Activated gamma-delta T cell treated with Interleukin-2 at 50 U/mL for 16 hours (primary cell): ENCODE measurements around the gene MATCAP1.
A peak's percentile ranks its signal among the peaks of the same experiment; 100 is the strongest.

Experiments
- DNase-seq: peaks from one replicate; pipeline ENCODE4 v3.0.0-alpha.2; 2020

MATCAP1 gene

DNA sequence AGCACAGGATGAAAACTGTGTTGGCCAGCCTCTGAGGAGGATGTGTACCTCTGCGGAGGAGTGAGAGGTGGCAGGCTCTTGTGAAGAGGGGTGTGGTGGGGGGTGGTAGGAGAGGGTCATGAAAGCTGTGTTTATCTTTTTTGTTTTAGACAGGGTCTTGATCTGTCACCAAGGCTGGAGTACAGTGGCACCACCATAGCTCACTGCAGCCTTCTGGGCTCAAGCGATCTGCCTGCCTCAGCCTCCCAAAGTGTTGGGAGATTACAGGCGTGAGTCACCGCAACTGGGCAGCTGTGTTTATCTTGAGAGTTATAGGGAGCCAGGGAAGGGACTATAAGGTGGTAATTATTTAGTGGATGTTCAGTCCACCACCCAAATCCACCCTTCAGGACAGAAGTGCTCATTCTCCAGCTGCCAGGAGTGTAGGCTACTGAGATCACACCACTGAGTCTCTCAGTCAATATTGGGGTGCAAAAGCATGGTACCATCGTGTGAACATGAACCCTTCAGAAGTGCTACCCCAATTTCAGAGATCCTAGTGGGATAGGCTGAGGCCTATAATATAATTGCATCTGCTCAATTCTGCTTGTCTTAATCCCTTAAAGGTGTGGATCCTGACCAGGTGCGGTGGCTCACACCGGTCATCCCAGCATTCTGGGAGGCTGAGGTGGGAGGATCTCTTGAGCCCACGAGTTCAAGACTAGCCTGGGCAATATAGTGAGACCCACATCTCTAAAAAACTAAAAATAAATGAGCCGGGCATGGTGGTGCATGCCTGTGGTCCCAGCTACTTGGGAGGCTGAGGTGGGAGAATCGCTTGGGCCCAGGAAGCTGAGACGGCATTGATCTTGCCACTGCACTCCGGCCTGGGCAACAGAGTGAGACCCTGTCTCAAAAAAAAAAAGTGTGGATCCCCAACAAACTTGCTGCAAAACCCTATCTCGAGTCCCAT, 7.0 kb upstream of the MATCAP1 start:
- DNase-seq, result no peak

DNA sequence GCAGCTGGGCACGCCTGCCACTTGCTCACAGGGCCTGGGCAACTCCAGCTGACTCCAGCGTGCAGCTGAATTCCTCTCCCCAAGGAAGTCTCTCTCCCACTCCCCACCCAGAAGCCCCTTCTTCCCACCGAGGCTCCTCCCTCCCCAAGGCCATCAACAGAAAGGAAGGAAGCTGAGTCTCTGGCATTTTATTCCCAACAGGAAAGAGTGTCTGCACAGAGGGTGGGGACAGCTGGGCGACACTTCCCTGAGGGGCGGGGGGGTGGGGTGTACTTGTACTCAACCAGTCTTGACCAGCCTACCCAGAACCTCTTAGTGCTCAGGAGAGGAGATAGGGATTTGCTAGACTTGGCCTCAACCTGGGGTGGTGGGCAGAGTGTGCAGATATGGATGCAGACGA, 6.3 kb upstream of the MATCAP1 start, which contains the start of gene EXOC3L1:
Gene EXOC3L1 (minus strand): TSS at position 96 of the 400 bp plus-strand sequence. CDS start 460 bp downstream, outside the sequence.
- no peak for DNase-seq

DNA sequence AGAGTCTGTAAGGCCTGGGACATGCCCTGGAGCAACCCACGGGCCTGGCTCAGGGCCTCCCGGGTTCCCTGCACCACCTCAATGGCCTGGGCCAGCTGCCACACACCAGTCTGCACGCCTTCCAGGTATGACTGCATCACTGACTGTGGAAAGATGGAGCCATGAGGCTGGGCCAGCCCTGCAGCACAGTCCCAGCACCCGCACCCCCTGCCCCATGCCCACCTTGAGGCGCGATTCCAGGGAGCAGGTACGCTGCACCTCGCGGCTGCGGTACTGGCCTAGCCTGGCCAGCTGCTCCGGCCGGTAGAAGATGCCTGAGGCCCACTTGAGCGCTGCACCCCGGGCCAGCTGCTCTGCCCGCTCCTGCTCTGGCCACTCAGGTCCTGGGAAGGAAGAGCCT, 5.0 kb upstream of the MATCAP1 start:
- DNase-seq, result no peak

DNA sequence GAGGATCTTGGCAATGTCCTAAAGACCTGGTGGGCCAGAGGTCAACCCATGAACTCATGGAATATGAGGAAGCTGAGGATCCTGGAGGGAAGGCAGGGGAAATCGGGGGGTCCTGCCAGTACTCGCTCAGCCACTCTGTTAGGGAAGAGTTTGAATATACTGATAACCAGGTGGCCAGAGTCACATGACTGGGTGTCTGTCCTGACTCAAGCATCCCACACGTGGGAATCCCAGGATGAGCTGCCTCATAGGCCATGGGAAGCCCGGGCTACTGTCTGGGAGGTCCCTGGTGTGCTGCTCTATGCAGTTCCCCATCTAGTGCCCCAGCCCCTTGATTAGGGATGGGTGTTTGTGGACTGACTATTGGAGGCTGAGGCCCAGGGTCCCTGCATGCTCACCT, 4.6 kb upstream of the MATCAP1 start:
- DNase-seq, result no peak

DNA sequence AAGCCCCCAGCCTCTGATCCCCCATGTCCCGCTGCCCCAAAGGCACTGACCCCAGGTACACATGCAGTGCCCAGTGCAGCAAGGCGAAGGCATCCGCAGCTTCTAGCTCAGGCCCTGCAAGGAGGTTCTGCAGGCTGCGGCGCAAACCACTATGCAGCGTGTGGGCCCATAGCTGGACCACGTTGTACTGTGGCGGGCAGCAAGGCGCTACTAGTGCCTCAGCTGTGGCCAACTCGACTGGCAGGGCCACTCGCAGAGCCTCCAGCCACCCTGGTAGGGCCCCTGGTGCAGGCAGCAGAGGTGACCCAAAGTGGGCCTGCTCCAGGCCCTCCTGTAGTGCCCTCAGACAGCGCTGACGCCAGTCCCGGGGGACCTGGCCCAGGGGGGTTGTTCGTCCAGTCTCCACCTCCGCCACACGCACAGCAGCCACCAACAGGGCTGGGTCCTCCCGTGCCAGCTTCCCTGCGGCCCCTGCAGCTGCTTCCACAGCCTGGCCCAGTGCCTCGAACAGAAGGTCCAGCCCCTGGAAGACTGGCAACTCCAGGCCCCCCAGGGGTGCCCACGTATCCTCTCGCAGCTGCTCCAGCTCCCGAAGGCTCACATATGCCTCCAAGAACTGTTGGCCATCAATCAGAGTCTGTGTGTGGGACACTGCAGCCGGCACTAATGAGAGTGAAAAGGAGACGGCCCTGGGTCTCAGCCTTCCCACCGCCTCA, 3.6 kb upstream of the MATCAP1 start:
- DNase-seq, result no peak

DNA sequence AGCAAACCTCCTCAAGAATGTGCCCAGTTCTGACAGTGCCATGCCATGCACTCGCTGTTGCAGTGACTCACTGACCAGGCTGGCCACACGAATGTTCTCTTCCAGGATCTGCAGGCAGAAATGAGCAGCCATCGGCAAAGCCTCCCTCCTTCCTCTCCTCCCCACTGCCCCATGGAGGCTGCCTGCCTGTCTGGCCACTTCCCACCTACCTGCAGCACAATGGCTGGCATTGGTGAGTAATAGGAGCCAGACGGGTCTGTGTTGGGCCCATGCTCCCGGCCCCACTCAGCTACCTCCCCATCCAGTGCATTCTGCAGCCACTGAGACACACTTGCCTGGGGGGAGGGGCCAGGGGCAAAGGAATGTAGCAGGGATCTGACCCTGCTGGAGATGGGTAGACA, 2.8 kb upstream of the MATCAP1 start:
- no peak for DNase-seq

DNA sequence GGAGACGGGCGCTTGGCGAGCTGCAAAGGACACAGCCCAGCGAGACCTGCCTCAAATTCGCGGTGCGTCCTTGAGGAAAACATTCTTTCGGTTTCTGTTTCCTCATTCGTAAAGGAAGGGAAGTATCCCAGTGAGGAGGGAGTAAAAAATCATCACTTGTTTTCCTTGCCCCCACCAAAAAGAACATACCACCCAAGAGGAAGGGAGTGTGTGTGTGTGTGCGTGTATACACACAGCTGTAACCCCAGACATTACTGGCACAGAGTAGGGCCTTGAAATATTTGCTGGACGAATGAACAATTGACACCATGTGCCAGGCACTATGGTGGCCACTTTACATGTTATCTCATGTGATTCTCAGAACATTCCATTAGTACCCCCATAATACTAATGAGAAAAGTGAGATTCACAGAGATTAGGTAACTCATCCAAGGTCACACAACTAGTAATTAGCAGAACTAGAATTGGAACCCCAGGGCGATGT, 1.9 kb upstream of the MATCAP1 start:
- no peak for DNase-seq

DNA sequence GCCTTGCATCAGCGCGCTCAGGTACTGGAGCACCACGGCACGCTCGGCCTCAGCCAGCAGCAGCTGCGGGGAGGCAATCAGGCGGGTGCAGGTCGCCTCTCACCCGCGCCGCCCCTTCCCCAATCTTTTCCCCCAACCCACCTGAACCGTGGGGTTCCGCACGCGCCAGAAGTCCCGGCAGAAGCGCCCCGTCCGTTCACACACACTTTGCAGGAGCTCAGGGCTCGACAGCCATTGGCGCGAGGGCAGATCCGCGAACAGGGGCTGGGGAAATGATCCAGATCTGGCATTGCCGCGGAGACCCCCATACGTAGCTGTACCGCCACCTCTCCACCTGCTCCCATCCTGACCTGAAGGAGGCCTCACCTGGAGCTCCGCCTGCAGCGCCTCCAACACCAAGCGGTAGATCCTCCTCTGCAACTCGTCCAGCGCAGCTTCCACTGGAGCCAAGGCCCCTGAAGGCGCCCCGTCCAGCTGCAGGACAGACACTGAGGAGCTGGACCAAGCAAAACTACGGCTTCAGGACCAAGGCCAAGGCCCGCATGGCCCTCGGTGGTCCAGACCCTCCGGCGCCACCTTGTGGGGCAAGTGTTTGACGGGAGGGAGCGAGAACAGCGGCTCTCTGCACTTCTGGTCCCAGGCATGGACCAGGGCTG, 1.4 kb upstream of the MATCAP1 start:
- DNase-seq, result peak; percentile 85

DNA sequence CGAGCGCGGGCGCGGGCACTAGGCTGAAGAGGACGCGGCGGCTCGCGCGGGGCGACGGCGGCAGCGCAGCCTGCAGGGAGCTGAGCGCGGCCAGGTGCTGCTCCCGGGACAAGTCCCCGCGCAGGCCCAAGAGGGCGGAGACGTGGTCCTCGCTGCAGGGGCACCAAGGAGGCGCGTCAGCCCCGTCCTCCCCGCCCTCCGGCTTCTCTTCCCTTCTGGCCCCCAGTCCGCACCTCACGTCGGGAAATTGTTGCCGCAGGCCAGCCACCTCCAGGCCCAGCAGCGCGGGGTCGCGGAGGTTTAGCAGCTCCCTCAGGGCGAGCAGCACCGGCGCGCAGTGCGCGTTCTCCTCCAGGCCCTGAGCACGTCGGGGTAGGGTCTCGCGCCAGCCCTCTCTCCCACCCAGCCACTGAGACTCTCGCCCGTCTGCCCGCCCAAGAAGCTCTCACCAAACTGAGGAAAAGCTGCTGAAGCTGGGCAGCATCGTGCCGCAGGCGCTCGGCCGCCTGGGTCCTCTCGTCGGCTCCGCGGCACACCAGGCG, 761 bp upstream of the MATCAP1 start:
- no peak for DNase-seq

DNA sequence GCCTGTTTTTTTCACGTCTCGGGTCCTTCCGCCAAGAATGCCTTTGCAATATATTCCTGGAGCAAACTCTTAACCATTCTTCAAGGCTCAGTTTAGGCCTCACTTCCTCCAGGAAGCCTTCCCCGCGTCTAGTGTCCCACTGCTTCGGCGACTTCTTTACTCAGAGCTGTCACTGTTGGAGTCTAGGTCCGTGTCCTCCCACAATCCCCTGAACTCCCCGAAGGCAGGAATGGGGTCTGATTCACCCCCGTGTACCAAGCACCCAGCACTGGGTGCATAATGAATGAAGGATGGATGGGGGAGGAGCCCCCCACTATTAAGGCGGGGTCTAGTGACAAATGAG, 508 bp downstream of the MATCAP1 start:
- no peak for DNase-seq

DNA sequence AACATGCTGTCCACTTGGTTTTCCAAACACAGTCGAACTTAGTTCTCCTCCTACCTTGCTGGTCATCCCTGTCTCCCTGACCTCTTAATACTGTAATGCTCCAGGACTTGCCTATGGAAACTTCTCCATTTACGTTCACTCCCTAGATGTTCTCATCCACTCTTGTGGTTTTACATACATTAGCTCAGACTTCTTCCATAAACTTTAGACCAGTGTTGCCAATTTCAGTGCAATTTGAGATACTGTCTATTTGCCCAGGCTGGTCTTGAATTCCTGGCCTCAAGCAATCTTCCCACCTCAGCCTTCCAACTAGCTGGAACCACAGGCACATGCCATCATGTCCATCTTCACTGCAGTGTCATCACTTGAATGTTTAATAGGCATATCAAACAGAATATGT, 1.5 kb downstream of the MATCAP1 start:
- DNase-seq, result no peak

DNA sequence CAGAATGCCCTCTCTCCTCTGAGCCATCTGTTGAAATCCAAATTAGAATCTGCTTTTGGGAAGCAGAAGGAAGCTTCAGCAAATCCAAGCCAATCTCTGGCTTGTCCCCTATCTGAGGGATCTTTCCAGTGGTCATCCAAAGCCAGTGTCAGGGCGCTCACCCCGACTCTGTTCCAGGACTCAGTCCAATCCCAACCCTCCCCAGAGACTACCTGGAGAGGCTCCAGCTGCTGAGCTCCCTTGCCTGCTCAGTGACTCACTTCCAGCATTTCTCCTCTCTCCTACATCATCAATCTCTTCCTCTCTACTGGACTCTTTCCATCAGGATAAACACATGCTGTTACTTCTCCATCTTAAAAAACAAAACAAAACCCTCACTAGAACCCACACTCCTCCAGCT, 2.4 kb downstream of the MATCAP1 start:
- DNase-seq, result no peak

DNA sequence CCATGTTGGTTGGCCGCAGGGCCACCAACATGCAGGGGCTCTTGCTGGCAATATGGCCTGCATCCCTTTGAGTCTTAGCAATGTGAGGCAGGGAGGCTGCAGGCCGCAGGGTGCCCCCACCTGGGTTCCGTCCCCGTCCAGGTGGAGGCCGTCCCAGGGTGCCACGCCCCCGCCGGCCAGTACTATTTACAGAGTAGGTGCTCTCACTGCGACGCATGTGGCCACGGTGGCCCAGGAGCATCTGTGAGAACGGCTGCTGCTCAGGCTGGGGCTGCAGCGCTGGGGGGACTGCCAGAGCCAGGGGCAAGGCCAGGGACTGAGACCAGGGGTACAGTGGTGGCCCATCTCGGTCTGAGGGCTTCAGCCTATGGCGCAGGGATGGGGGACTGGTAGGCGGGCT, 3.6 kb downstream of the MATCAP1 start:
- no peak for DNase-seq

DNA sequence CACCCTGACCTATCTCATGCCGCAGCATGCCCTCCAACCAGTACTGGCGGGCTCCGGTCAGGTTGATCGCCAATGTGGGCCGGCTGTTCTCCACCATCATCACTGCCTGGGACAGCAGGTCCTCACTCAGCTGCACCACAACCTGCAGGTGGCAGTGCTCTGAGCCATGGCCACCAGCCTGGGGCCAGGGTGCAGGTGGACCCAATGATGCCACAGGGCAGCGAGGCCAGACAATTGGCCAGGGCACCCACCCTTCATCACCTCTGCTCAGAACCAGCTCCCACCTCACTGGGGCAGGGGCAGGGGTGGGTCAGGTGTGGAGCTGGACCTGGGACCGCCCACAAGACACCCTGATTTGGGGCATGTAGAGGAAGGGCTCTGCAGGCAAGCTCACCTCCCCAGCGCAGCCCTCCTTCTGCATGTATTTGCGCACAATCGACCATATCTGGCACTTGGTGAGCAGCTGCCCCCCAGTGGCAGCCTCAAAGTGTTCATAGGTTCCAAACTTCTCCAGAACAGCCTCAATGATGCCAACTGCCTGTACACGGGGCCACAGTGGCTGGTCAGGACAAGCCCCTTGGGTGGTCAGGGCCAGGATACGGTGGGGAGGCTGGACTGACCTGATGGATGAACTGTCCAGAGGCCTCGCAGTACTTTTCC, 4.2 kb downstream of the MATCAP1 start:
- DNase-seq, result no peak

DNA sequence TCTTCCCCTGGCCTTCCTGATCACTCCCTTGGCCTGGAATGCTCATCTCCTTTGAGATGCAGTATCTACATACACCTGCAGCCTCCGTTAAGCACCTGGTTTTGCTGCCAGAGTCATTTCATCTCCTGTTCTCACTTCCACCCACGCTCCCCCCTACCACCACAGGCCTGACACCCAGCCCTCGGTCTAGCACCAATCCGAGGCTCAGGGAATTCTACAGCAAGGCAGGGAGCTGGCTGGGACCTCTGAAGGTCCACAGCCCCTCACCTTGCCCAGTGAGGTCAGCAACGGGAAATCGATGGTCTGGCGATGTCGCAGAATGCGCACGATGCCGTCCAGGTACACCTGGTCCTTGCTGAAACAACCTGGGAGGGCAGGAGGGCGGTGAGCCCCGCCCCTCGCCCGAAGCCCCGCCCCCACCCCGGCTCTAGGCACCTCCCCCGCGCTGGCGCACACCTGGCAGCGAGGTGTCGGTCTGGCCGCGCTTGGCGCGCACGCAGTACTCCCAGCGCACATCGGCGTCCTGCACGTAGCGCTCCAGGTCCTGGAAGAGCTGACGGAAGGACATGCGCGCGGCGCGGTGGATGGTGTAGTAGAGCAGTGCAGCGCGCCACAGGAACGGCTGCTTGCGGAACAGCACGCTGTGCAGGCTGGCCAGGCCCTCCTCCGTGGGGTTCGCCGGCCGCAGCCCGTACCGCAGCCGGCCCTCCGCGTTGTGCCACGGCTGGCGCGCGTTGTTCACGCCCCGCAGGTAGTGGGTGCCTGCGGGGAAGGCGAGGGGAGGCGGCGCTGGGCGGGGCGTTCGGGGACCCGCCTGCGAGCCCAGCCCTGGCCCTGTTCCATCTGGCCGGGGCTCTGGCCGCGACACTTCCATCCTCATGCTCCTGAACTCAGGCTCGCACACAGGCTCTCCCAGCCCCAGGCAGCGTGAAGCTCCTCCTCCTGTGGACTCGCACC, 5.7 kb downstream of the MATCAP1 start:
- no peak for DNase-seq

DNA sequence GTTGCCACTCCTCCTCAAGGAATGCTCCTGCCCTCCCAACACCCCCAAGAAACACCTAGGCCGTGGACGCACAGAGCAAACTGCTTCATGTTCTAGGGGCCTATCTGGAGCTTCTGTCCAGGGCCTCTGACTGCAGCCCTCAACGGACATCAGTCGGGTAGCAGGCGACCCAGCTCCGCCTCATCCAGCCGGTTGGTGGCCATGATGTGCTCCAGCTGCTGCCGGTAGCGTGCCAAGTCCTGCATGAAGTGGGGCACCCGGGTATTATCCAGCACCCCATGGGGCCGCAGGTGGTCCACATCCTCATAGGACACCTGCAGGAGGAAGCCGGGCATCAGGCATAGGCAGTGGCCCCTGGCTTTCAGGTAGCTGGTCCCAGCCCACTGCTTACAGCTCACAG, 7.1 kb downstream of the MATCAP1 start:
- DNase-seq, result no peak

DNA sequence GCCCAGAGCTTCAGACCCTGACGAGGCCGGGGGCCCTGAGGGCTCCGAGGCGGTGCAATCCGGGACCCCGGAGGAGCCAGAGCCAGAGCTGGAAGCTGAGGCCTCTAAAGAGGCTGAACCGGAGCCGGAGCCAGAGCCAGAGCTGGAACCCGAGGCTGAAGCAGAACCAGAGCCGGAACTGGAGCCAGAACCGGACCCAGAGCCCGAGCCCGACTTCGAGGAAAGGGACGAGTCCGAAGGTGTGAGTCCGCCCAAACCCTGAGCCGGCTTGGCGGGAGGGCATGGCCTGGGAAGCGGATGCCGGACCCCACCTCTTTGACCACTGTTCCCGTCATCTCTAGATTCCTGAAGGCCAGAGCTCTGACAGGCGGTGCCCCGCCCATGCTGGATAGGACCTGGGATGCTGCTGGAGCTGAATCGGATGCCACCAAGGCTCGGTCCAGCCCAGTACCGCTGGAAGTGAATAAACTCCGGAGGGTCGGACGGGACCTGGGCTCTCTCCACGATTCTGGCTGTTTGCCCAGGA, 9.0 kb downstream of the MATCAP1 start:
- no peak for DNase-seq

DNA sequence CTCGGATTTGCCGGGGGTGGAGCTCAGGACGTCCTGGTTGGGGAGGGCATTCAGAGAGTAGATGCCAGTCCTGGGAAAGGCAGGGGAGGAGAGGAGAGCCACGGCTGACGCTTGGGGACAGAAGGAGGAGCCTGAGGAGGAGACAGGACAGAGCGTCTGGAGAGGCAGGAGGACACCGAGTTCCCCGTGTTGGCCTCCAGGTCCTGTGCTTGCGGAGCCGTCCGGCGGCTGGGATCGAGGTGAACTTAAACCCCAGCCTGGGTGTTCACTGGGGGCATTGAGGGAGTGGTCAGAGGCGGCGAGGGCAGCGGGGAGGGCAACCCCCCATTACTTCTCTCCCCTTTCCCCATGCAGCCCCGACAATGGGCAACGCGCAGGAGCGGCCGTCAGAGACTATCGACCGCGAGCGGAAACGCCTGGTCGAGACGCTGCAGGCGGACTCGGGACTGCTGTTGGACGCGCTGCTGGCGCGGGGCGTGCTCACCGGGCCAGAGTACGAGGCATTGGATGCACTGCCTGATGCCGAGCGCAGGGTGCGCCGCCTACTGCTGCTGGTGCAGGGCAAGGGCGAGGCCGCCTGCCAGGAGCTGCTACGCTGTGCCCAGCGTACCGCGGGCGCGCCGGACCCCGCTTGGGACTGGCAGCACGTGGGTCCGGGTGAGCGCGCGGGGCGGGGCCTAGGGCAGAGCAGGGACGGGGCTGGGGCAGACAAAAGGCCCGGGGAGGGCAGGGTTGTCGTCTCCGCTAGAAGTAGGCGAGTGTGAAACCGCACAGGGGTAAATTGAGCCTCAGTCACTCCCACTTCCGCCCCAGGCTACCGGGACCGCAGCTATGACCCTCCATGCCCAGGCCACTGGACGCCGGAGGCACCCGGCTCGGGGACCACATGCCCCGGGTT, 9.7 kb downstream of the MATCAP1 start:
- DNase-seq, result peak; percentile 59

DNA sequence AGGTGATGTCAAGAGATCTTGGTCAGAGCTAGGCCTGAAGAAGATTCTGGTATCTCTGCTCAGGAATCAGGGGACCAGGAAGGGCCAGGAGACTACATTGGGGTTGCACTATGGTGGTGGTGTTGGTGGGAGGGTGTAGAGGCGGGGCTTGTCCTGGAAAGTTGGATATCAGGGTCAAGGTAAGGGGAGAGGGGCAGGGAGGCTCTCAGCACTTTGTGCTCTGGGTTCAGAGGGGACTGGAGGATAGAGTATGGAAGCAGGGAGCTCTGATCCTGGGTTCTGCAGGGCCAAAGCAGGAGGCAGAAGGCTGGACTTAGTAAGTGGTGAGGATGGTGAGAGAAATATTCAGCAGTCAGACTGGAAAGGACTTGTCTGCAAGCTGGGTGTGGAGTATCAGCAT, 10.4 kb downstream of the MATCAP1 start:
- DNase-seq, result no peak
